ENCODE results near the gene ARHGAP9.
"Not testable (repeated sequence)": the region's sequence is repeated elsewhere in the genome, so short reads cannot be mapped to it uniquely, and the experiment has no call there.

The ARHGAP9 gene

GRCh38 chr12:57512665-57513064, 33.0 kb upstream of the ARHGAP9 start:
- no peak overlapping the region for H3K4me3 ChIP-seq (ENCODE audit: control insufficient read depth, low read depth, low read length)
- TF ChIP-seq CTCF (conservative IDR thresholded peaks at IDR 0.05; ENCODE audit: control insufficient read depth, insufficient read depth, low read depth, low read length) = no peak
- DNase-seq (ENCODE audit: low read depth) = no peak

GRCh38 chr12:57511588-57512325, 32.1 kb upstream of the ARHGAP9 start:
- no peak for TF ChIP-seq CTCF (conservative IDR thresholded peaks at IDR 0.05; ENCODE audit: control insufficient read depth, insufficient read depth, low read depth, low read length)
- no peak for DNase-seq (ENCODE audit: low read depth)
- no peak overlapping the region for H3K4me3 ChIP-seq (ENCODE audit: control insufficient read depth, low read depth, low read length)

- no peak for TF ChIP-seq CTCF (conservative IDR thresholded peaks at IDR 0.05; ENCODE audit: control insufficient read depth, insufficient read depth, low read depth, low read length)
- H3K4me3 ChIP-seq (ENCODE audit: control insufficient read depth, low read depth, low read length) = no peak overlapping the region
- DNase-seq (ENCODE audit: low read depth) = no peak
Observed at GRCh38 chr12:57511161-57511560, 31.5 kb upstream of the ARHGAP9 start.

GRCh38 chr12:57507796-57508195, 28.1 kb upstream of the ARHGAP9 start:
- not testable (repeated sequence) for H3K4me3 ChIP-seq (ENCODE audit: control insufficient read depth, low read depth, low read length); DNase-seq (ENCODE audit: low read depth)

GRCh38 chr12:57506541-57506940, 26.9 kb upstream of the ARHGAP9 start:
- DNase-seq (ENCODE audit: low read depth); H3K4me3 ChIP-seq (ENCODE audit: control insufficient read depth, low read depth, low read length): not testable (repeated sequence)

GRCh38 chr12:57502311-57502969, 22.8 kb upstream of the ARHGAP9 start:
- not testable (repeated sequence) for DNase-seq (ENCODE audit: low read depth); H3K4me3 ChIP-seq (ENCODE audit: control insufficient read depth, low read depth, low read length)

- H3K4me3 ChIP-seq (ENCODE audit: control insufficient read depth, low read depth, low read length) = no peak overlapping the region
Observed at GRCh38 chr12:57500213-57500612, 20.5 kb upstream of the ARHGAP9 start.

GRCh38 chr12:57498571-57498970, 18.9 kb upstream of the ARHGAP9 start:
- H3K4me3 ChIP-seq (ENCODE audit: control insufficient read depth, low read depth, low read length) = no peak overlapping the region
- DNase-seq (ENCODE audit: low read depth) = no peak
- TF ChIP-seq CTCF (conservative IDR thresholded peaks at IDR 0.05; ENCODE audit: control insufficient read depth, insufficient read depth, low read depth, low read length) = no peak

More at GRCh38 chr12:57500213-57500612, 20.5 kb upstream of the ARHGAP9 start:
- TF ChIP-seq CTCF (conservative IDR thresholded peaks at IDR 0.05; ENCODE audit: control insufficient read depth, insufficient read depth, low read depth, low read length) = no peak
- no peak for DNase-seq (ENCODE audit: low read depth)
